OCI-LY3 (cell line): Measurements from ENCODE around the gene CREBL2.

Experiments
- CTCF ChIP-seq: fragments of 200-600, 300-600 bp; sonication (generic); IDR thresholded peaks from 2 replicates; pipeline ENCODE4 v1.5.1; 2014; ENCODE audit warnings: antibody characterized with exemption, low read length, low read depth
- EZH2phosphoT487 ChIP-seq: fragments of 200-600 bp; shearing (Covaris generic); IDR thresholded peaks from 2 replicates; pipeline ENCODE4 v1.6.1; 2018; ENCODE audit warnings: antibody characterized with exemption, mixed run types, low read depth

GRCh38 chr12:12608557-12608957 is 3.1 kb upstream of the CREBL2 start:
- TF ChIP-seq EZH2phosphoT487, result no peak
- peak; percentile 53 for TF ChIP-seq CTCF
